Measurements from ENCODE around the gene ELMOD1. TPM values are rescaled to one million over a fixed set of nuclear protein-coding genes. Genes with fewer than 3 reads are reported as not detected.

The ELMOD1 gene
- total RNA-seq, 1 donor from 2014 or later: not detected

Other genes with a start within 250 kb of the ELMOD1 start
- 6.8 TPM for gene CWF19L2, start 133.3 kb upstream of the ELMOD1 start, total RNA-seq
- gene ALKBH8, start 25.4 kb upstream of the ELMOD1 start, total RNA-seq: 4.2 TPM
- gene SLN, start 120.9 kb downstream of the ELMOD1 start, total RNA-seq: 0.52 TPM

Measured in esophagus mucosa (tissue), 1 donor.